GM12892 (cell line): Measurements from ENCODE around the gene NEK5.

Experiments
- POLR2A ChIP-seq: IDR thresholded peaks from 2 replicates; pipeline ENCODE4 v1.6.1; 2011; ENCODE audit warnings: low read depth, low read length, control low read depth
- POLR2AphosphoS5 ChIP-seq: IDR thresholded peaks from 2 replicates; pipeline ENCODE4 v1.6.1; 2011; ENCODE audit warnings: low read depth, low read length, control low read depth
- TAF1 ChIP-seq: IDR thresholded peaks from 2 replicates; pipeline ENCODE4 v1.6.1; 2011; ENCODE audit warnings: low read depth, mild to moderate bottlenecking, control low read depth, low read length, borderline replicate concordance

DNA sequence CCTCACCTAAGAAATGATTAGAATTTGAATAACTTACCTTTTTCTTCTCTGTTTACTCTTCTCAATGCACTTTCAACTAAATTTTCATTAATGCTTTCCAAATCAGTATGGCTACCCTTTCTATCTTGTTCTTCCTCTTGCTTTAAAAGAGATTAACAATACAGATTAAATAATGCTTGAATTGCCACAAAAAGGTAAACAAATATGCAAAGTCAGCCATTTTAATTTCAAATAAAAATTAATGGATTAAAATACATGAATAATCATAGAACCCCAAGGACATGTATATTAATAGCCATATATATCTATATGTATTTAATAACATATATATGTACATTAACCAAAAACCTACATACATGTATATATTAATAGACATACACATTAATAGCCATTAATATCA, 7.9 kb upstream of the NEK5 start:
- TF ChIP-seq POLR2A (no peak), POLR2AphosphoS5 (no peak), TAF1 (no peak)
